Bronchial epithelial cell (primary cell): ENCODE measurements around the gene CIB1. TPM values are rescaled to one million over a fixed set of nuclear protein-coding genes. Genes with fewer than 3 reads are reported as not detected.

ENCODE experiments used
- DNase-seq: peaks from one replicate; pipeline ENCODE4 v3.0.0-alpha.2; 2010; ENCODE audit warnings: low read depth
- FAIRE-seq: peaks from 2 replicates; lab custom pipeline; 2011; peaks lifted over from hg19 to GRCh38; lab: Jason Lieb, UNC
- H3K27me3 ChIP-seq: 2 replicates; pipeline ENCODE4 v1.5.1; 2011; ENCODE audit warnings: low read length; ENCODE audit not compliant: control insufficient read depth, insufficient read depth
- H3K36me3 ChIP-seq: 2 replicates; pipeline ENCODE4 v1.5.1; 2011; ENCODE audit warnings: low read length; ENCODE audit not compliant: control insufficient read depth, insufficient read depth
- H3K4me3 ChIP-seq: 2 replicates; pipeline ENCODE4 v1.5.1; 2011; ENCODE audit warnings: mild to moderate bottlenecking, low read depth, low read length, control low read depth
- CTCF ChIP-seq: IDR thresholded peaks from 2 replicates; pipeline ENCODE4 v1.5.1; 2011; ENCODE audit warnings: mild to moderate bottlenecking, moderate library complexity, low read length, control low read depth, inconsistent platforms; ENCODE audit not compliant: insufficient read depth, severe bottlenecking
- total RNA-seq: library from RNA; depleted of rRNA; stranded (reverse); fragments of >200 nt; gene quantifications from 2 replicates; pipeline ENCODE4 v1.2.1, GENCODE V29; 2014

CIB1 gene
- total RNA-seq, 1 donor from 2014 or later = 41.1 TPM

GRCh38 chr15:90205050-90205848, 28.5 kb downstream of the CIB1 start:
- H3K27me3 ChIP-seq = no peaks in the 10 kb centered on the region
- H3K36me3 ChIP-seq = peaks cover 29% of the 10 kb centered on the region
- no peak overlapping the region for H3K4me3 ChIP-seq
- no peak for TF ChIP-seq CTCF
- no peak for FAIRE-seq
- no peak for DNase-seq

GRCh38 chr15:90203922-90204321, 29.8 kb downstream of the CIB1 start:
- peak overlapping the region; percentile 91 for H3K4me3 ChIP-seq
- FAIRE-seq = no peak
- peaks cover 29% of the 10 kb centered on the region for H3K36me3 ChIP-seq

GRCh38 chr15:90203473-90203872, 30.3 kb downstream of the CIB1 start:
- no peak for FAIRE-seq
- H3K36me3 ChIP-seq = peaks cover 28% of the 10 kb centered on the region
- H3K4me3 ChIP-seq = peak overlapping the region; percentile 91

More at GRCh38 chr15:90203922-90204321, 29.8 kb downstream of the CIB1 start:
- TF ChIP-seq CTCF = no peak
- H3K27me3 ChIP-seq = no peaks in the 10 kb centered on the region
- no peak for DNase-seq

GRCh38 chr15:90202929-90203328, 30.8 kb downstream of the CIB1 start:
- peak overlapping the region; percentile 91 for H3K4me3 ChIP-seq
- H3K27me3 ChIP-seq = no peaks in the 10 kb centered on the region
- peaks cover 26% of the 10 kb centered on the region for H3K36me3 ChIP-seq
- FAIRE-seq (no peak), DNase-seq (no peak)
- no peak for TF ChIP-seq CTCF

More at GRCh38 chr15:90203473-90203872, 30.3 kb downstream of the CIB1 start:
- no peak for TF ChIP-seq CTCF
- no peak for DNase-seq
- H3K27me3 ChIP-seq = no peaks in the 10 kb centered on the region

- Histone ChIP-seq H3K36me3 (peaks cover 22% of the 10 kb centered on the region), H3K27me3 (no peaks in the 10 kb centered on the region), H3K4me3 (peak overlapping the region; percentile 91)
- no peak for FAIRE-seq
- no peak for DNase-seq
- TF ChIP-seq CTCF = no peak
These were observed 31.8 kb downstream of the CIB1 start for GRCh38 chr15:90201944-90202375.
